OCI-LY7 (cell line): ENCODE results near the gene PDIA6.

Source experiments
- EZH2phosphoT487 ChIP-seq: fragments of 200-600 bp; sonication (generic); IDR thresholded peaks from 2 replicates; pipeline ENCODE4 v1.6.1; 2018; ENCODE audit warnings: low read depth, borderline replicate concordance, mild to moderate bottlenecking, mixed run types, antibody characterized with exemption, low read length, moderate library complexity, mixed read lengths
- TF ChIP-seq, protein P1 (sequence below): fragments of 200-600 bp; sonication (generic); conservative IDR thresholded peaks from 2 replicates; pipeline ENCODE4 v1.5.1; 2014; ENCODE audit warnings: mild to moderate bottlenecking, antibody characterized with exemption, low read length, moderate library complexity, mixed read lengths

DNA sequence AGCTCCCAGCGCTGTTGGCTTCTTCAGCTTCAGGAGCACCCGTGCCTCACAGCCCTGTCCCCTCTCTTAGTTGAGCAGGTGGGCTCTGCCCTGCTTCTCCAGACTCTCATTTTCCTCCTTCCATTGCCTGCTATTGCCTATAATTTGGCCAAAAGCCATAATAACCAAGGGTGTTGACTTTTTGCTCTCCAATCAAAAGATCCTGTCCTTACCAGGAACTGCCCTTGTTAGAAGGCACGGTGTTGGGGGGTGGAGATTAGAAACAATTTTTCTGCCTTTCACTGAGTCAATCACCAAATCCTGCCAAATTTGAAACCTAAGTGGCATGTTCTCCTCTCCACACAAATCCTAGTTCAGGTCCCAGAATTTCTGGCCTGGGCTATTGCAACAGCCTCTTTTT lies 16.7 kb upstream of the PDIA6 start:
- TF ChIP-seq, protein P1, sequence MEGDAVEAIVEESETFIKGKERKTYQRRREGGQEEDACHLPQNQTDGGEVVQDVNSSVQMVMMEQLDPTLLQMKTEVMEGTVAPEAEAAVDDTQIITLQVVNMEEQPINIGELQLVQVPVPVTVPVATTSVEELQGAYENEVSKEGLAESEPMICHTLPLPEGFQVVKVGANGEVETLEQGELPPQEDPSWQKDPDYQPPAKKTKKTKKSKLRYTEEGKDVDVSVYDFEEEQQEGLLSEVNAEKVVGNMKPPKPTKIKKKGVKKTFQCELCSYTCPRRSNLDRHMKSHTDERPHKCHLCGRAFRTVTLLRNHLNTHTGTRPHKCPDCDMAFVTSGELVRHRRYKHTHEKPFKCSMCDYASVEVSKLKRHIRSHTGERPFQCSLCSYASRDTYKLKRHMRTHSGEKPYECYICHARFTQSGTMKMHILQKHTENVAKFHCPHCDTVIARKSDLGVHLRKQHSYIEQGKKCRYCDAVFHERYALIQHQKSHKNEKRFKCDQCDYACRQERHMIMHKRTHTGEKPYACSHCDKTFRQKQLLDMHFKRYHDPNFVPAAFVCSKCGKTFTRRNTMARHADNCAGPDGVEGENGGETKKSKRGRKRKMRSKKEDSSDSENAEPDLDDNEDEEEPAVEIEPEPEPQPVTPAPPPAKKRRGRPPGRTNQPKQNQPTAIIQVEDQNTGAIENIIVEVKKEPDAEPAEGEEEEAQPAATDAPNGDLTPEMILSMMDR, result no peak
- no peak for TF ChIP-seq EZH2phosphoT487
